Prostate gland (tissue), 2 donors: ENCODE data around the gene PLEKHA7. TPM values are rescaled to one million over a fixed set of nuclear protein-coding genes. Genes with fewer than 3 reads are reported as not detected.

Source experiments
- DNase-seq: peaks from one replicate; pipeline ENCODE4 v3.0.0-alpha.2; 2019; ENCODE audit warnings: low spot score
- H3K27ac ChIP-seq, 2 donors: fragments of 200-600 bp; sonication (generic); 2 replicates each; pipeline ENCODE4 v1.5.1; 2017 to 2019
- H3K27me3 ChIP-seq: fragments of 200-600 bp; sonication (generic); replicated peaks from 2 replicates; pipeline ENCODE4 v1.5.1; 2019; ENCODE audit not compliant: insufficient read depth
- H3K36me3 ChIP-seq, 2 donors: fragments of 200-600 bp; sonication (generic); 1 replicate in 1 of 2; 2 replicates in 1 of 2; pipeline versions ENCODE4 v1.5.1 to v1.8.1; 2017 to 2019
- H3K4me1 ChIP-seq: fragments of 200-600 bp; sonication (generic); replicated peaks from 2 replicates; pipeline ENCODE4 v1.5.1; 2019
- H3K4me3 ChIP-seq, 2 donors: fragments of 200-600 bp; sonication (generic); 2 replicates each; pipeline ENCODE4 v1.5.1; 2017 to 2019
- H3K9me3 ChIP-seq: fragments of 200-600 bp; sonication (generic); 2 replicates; pipeline ENCODE4 v1.5.1; 2017
- CTCF ChIP-seq, 4 experiments: fragments of 200-600 bp in 2 of 4; fragments of 450-650 bp in 2 of 4; sonication (generic) in 2 of 4; IDR thresholded peaks; 1 replicate in 3 of 4; 2 replicates in 1 of 4; pipeline ENCODE4 v1.5.1; 2016 to 2019; ENCODE audit warnings: antibody characterized with exemption in 4 of 4, mild to moderate bottlenecking in 2 of 4, moderate library complexity in 2 of 4
- POLR2A ChIP-seq: fragments of 450-650 bp; IDR thresholded peaks from one replicate; pipeline ENCODE4 v1.6.1; 2016; ENCODE audit warnings: antibody characterized with exemption, mild to moderate bottlenecking
- POLR2AphosphoS5 ChIP-seq: sonication (generic); formaldehyde crosslinking; IDR thresholded peaks from one replicate; pipeline ENCODE4 v1.6.1; 2017; ENCODE audit warnings: antibody characterized with exemption
- WGBS: methylation state at CpG from one replicate; pipeline ENCODE4 v1.1.5; 2018; 5-methylcytosine and 5-hydroxymethylcytosine counted together
- intact Hi-C: fragments of 100-400 bp; cut with DNase I; formaldehyde crosslinking; loops from one replicate; pipeline ENCODE4 v1.14.2; 2022
- total RNA-seq, 2 donors: library from RNA; depleted of rRNA; stranded (reverse); fragments of >200 nt; gene quantifications; one replicate each; pipeline ENCODE4 v1.1.0, GENCODE V29; 2016

Gene PLEKHA7
- total RNA-seq, 2 donors from 2014 or later = 14.6 to 38.3 TPM

DNA sequence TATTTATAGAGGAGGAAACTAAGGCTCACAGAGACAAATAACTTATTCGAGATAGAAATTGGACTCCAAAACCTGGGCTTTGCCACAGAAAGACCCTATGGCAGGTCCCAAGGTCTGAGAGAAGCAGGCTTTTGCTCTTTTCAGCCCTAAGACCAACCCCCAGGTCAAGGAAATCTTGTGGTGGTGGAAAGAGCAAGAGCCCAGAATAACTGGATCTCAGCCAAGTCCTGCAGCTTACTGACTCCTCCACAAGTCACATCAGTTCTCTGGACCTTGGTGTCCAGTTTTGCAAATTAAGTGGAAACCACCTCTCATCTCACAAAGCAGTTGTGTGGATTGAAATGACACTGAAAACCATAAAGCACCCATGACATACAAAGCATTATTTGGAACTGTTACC is 153.6 kb downstream of the PLEKHA7 start:
- Histone ChIP-seq H3K4me1 (no peaks in the 10 kb centered on the region), H3K36me3 (no peaks in the 10 kb centered on the region), H3K27me3 (no peaks in the 10 kb centered on the region), H3K4me3 (no peak overlapping the region), H3K27ac (no peak overlapping the region), H3K9me3 (no peaks in the 10 kb centered on the region)
- 81% methylated on average over 1 of the region's 1 CpG for WGBS
- TF ChIP-seq CTCF (IDR thresholded peaks at IDR 0.05) (no peak), POLR2A (no peak)
- DNase-seq = no peak
- intact Hi-C loops = no loop called here

DNA sequence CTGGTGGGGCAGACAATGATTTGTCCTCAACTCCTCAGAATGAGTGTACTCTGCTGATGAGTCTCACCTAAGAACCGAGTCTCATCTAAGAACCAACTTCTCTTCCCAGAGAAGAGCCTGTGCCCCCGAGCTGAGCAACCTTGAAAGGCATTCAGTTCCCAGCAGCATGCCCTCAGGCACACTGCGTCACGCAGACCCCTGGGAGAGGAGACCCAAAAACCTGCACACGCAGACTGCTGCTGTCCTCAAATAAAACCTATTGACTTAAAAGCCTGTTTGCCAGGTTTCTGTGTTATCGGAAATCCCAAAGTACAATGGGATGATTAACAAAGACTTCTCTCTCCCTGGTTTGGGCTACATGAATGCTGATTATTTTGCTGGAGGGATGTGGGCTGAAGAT is 154.6 kb downstream of the PLEKHA7 start:
- no peak overlapping the region for H3K27ac ChIP-seq
- TF ChIP-seq POLR2A (no peak), CTCF (IDR thresholded peaks at IDR 0.05) (no peak), POLR2AphosphoS5 (no peak)
- DNase-seq = no peak
- no peak overlapping the region for H3K4me3 ChIP-seq
- no peaks in the 10 kb centered on the region for H3K27me3 ChIP-seq
- intact Hi-C loops = no loop called here
- WGBS = 50% methylated on average over 6 of the region's 6 CpGs
- H3K9me3 ChIP-seq = no peaks in the 10 kb centered on the region
- no peaks in the 10 kb centered on the region for H3K36me3 ChIP-seq
- no peaks in the 10 kb centered on the region for H3K4me1 ChIP-seq

DNA sequence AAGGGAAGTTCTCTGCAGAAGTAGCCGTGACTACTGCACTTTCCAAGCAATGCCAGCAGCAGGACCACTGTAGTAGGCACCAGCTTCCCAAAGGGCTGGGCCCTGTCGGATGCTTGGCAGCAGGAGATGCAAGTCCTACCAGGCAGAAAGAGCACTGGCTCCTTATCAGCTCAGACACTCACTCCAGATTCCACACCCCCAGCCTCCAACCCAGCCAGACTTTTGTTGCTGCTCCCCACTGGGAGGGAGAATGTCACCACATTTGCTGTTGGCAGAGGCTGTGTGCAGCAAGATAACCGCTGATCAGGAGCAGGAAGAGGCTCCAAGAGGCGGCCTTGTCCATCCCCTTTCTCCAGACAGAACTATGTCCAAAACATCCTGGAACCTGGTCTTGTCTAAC is 157.0 kb downstream of the PLEKHA7 start:
- Histone ChIP-seq H3K27ac (no peak overlapping the region), H3K27me3 (no peaks in the 10 kb centered on the region), H3K36me3 (no peaks in the 10 kb centered on the region), H3K4me1 (no peaks in the 10 kb centered on the region), H3K9me3 (no peaks in the 10 kb centered on the region), H3K4me3 (no peak overlapping the region)
- WGBS = 76% methylated on average over 4 of the region's 4 CpGs
- TF ChIP-seq POLR2AphosphoS5 (no peak), POLR2A (no peak)
- intact Hi-C loops = no loop called here
- no peak for DNase-seq

GRCh38 chr11:16856022-16856471 is 158.2 kb downstream of the PLEKHA7 start:
- Histone ChIP-seq H3K27ac (no peak overlapping the region), H3K36me3 (no peaks in the 10 kb centered on the region), H3K9me3 (no peaks in the 10 kb centered on the region), H3K4me3 (no peak overlapping the region), H3K4me1 (no peaks in the 10 kb centered on the region), H3K27me3 (no peaks in the 10 kb centered on the region)
- DNase-seq = no peak
- intact Hi-C loops = no loop called here
- TF ChIP-seq POLR2A (no peak), CTCF (IDR thresholded peaks at IDR 0.05) (no peak), POLR2AphosphoS5 (no peak)
- WGBS = 95% methylated on average over 3 of the region's 3 CpGs

- no peaks in the 10 kb centered on the region for H3K36me3 ChIP-seq
- no peaks in the 10 kb centered on the region for H3K4me1 ChIP-seq
- TF ChIP-seq POLR2A (no peak), POLR2AphosphoS5 (no peak), CTCF (IDR thresholded peaks at IDR 0.05) (no peak)
- H3K9me3 ChIP-seq = no peaks in the 10 kb centered on the region
- H3K27me3 ChIP-seq = no peaks in the 10 kb centered on the region
- no peak overlapping the region for H3K27ac ChIP-seq
- WGBS = 84% methylated on average over 4 of the region's 4 CpGs
- DNase-seq = no peak
- H3K4me3 ChIP-seq = no peak overlapping the region
- intact Hi-C loops = no loop called here
Measured at GRCh38 chr11:16854979-16855378, 159.2 kb downstream of the PLEKHA7 start.
